Fibroblast of pulmonary artery (primary cell): ENCODE measurements around the gene NAA30.

Experiments
- DNase-seq: peaks from one replicate; pipeline ENCODE4 v3.0.0-alpha.2; 2010; ENCODE audit warnings: low read depth
- H3K4me3 ChIP-seq: replicated peaks from 2 replicates; pipeline ENCODE4 v1.5.1; 2011; ENCODE audit warnings: low read depth, mild to moderate bottlenecking, control low read depth, low read length, moderate library complexity
- TF ChIP-seq, protein P1 (sequence below): IDR thresholded peaks from 2 replicates; pipeline ENCODE4 v1.5.1; 2011; ENCODE audit warnings: mild to moderate bottlenecking, control low read depth, low read length, inconsistent platforms; ENCODE audit errors: missing control alignments

The NAA30 gene

GRCh38 chr14:57408634-57409033 is 18.2 kb downstream of the NAA30 start:
- H3K4me3 ChIP-seq: no peak overlapping the region
- no peak for DNase-seq
- TF ChIP-seq, protein P1, sequence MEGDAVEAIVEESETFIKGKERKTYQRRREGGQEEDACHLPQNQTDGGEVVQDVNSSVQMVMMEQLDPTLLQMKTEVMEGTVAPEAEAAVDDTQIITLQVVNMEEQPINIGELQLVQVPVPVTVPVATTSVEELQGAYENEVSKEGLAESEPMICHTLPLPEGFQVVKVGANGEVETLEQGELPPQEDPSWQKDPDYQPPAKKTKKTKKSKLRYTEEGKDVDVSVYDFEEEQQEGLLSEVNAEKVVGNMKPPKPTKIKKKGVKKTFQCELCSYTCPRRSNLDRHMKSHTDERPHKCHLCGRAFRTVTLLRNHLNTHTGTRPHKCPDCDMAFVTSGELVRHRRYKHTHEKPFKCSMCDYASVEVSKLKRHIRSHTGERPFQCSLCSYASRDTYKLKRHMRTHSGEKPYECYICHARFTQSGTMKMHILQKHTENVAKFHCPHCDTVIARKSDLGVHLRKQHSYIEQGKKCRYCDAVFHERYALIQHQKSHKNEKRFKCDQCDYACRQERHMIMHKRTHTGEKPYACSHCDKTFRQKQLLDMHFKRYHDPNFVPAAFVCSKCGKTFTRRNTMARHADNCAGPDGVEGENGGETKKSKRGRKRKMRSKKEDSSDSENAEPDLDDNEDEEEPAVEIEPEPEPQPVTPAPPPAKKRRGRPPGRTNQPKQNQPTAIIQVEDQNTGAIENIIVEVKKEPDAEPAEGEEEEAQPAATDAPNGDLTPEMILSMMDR: no peak

GRCh38 chr14:57412341-57412740 is 22.0 kb downstream of the NAA30 start:
- DNase-seq: no peak
- TF ChIP-seq, protein P1: no peak
- no peak overlapping the region for H3K4me3 ChIP-seq

- no peak for DNase-seq
- H3K4me3 ChIP-seq: no peak overlapping the region
- TF ChIP-seq, protein P1: no peak
Measured at GRCh38 chr14:57413849-57414248, 23.5 kb downstream of the NAA30 start.

DNA sequence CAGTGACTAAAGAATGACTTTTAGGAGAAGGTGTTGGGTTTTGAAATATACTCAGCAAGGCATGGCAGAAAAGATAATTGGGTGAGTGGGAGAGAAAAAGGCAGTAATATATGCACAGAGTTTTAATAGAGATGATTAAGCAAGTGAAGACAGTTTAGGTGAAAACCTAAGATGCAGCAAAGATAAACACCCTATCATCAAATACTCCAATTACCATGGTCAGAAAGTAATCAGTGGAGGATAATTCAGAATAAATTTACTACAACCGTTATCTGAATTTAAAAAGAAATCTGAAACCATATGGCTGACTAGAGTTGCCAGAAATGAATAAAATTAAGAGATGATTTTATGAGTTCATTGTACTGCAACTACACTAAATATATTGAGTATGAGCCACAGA is 26.8 kb downstream of the NAA30 start:
- no peak overlapping the region for H3K4me3 ChIP-seq
- DNase-seq: no peak
- TF ChIP-seq, protein P1: no peak

DNA sequence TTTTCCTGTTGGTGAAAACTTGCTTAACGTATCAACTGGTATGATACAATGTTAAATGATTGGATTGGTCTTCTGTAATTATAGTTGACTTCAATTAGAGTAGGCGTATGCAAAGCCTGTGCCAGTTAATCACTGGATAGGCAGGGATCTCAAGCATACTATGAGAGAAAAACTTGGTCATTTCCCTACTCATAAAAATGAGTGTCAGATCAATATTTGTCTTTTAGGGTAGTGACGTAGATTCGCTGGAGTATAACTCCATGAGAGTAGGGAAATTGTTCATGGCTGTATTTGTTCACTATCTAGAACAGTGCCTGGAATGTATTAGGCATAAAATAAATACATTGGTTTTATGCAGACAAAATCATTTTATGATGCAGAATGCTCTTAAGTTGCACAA is 28.6 kb downstream of the NAA30 start:
- no peak for DNase-seq
- TF ChIP-seq, protein P1: no peak
- H3K4me3 ChIP-seq: no peak overlapping the region

DNA sequence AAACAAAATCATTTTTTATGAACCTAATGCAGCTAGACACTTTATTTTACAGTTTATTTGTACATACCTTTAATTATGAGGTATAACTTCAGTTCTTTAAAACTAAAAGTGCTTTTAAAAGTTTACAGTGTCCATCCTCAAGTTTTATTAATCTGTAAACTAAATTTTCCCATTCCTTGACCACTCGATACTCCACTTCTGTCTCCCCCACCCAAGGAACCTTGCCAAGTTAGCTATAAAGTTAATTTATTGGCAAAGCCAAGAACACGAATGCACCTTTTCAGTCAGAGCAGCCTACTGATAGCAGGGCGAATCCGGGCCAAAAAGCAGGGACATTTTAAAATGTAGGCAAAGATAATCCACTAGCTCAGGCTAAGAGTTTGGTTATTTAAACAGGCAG is 29.6 kb downstream of the NAA30 start:
- H3K4me3 ChIP-seq: no peak overlapping the region
- DNase-seq: no peak
- TF ChIP-seq, protein P1: no peak

GRCh38 chr14:57420986-57421385 is 30.6 kb downstream of the NAA30 start:
- H3K4me3 ChIP-seq: no peak overlapping the region
- TF ChIP-seq, protein P1: no peak
- no peak for DNase-seq
